NCI-H1092 treated with DMSO at 0.1 percent for 48 hours (cell line): ENCODE data around the gene COL4A1.

ENCODE experiments used
- DNase-seq: peaks from one replicate; lab custom pipeline; 2025; lab: John Stamatoyannopoulos, UW

The COL4A1 gene

GRCh38 chr13:110306960-110307766 is at the start of gene COL4A1, which contains the start of gene COL4A2:
Gene COL4A1 (minus strand): TSS chr13:110307157. CDS start chr13:110307027, 130 bp downstream.
Gene COL4A2 (plus strand): TSS chr13:110307284. CDS start chr13:110307904, 620 bp downstream.
- DNase-seq, result no peak

GRCh38 chr13:110356362-110356761 is 49.4 kb upstream of the COL4A1 start:
- DNase-seq, result no peak

GRCh38 chr13:110354715-110355473 is 47.9 kb upstream of the COL4A1 start:
- no peak for DNase-seq

GRCh38 chr13:110354123-110354627 is 47.2 kb upstream of the COL4A1 start:
- DNase-seq, result no peak

- no peak for DNase-seq
These were observed 46.5 kb upstream of the COL4A1 start for GRCh38 chr13:110353339-110353977.

GRCh38 chr13:110352735-110353134 is 45.8 kb upstream of the COL4A1 start:
- DNase-seq, result no peak

- DNase-seq, result no peak
These were observed 44.9 kb upstream of the COL4A1 start for GRCh38 chr13:110351636-110352420.

GRCh38 chr13:110350509-110350908 is 43.6 kb upstream of the COL4A1 start:
- no peak for DNase-seq

GRCh38 chr13:110350049-110350448 is 43.1 kb upstream of the COL4A1 start:
- no peak for DNase-seq

- DNase-seq, result no peak
These were observed 42.3 kb upstream of the COL4A1 start for GRCh38 chr13:110349239-110349638.

GRCh38 chr13:110348309-110349105 is 41.5 kb upstream of the COL4A1 start:
- no peak for DNase-seq

- DNase-seq, result no peak
These were observed 40.8 kb upstream of the COL4A1 start for GRCh38 chr13:110347535-110348308.

GRCh38 chr13:110347088-110347487 is 40.1 kb upstream of the COL4A1 start:
- no peak for DNase-seq

GRCh38 chr13:110346661-110347067 is 39.7 kb upstream of the COL4A1 start:
- no peak for DNase-seq

GRCh38 chr13:110345701-110346100 is 38.7 kb upstream of the COL4A1 start:
- DNase-seq, result no peak

- DNase-seq, result no peak
These were observed 38.3 kb upstream of the COL4A1 start for GRCh38 chr13:110345266-110345665.

- no peak for DNase-seq
These were observed 37.4 kb upstream of the COL4A1 start for GRCh38 chr13:110344320-110344719.

GRCh38 chr13:110343241-110343865 is 36.4 kb upstream of the COL4A1 start:
- DNase-seq, result no peak

- no peak for DNase-seq
These were observed 35.5 kb upstream of the COL4A1 start for GRCh38 chr13:110342474-110342873.
